HG02642 (cell line): ENCODE measurements around the gene HGS.
"Not testable (repeated sequence)": the region's sequence is repeated elsewhere in the genome, so short reads cannot be mapped to it uniquely, and the experiment has no call there.

Source experiments
- ATAC-seq: cut with Tn5 transposase; IDR thresholded peaks from one replicate; pipeline ENCODE4 v1.9.1; 2021; ENCODE audit warnings: mild to moderate bottlenecking; ENCODE audit not compliant: unreplicated experiment, poor library complexity

HGS gene

DNA sequence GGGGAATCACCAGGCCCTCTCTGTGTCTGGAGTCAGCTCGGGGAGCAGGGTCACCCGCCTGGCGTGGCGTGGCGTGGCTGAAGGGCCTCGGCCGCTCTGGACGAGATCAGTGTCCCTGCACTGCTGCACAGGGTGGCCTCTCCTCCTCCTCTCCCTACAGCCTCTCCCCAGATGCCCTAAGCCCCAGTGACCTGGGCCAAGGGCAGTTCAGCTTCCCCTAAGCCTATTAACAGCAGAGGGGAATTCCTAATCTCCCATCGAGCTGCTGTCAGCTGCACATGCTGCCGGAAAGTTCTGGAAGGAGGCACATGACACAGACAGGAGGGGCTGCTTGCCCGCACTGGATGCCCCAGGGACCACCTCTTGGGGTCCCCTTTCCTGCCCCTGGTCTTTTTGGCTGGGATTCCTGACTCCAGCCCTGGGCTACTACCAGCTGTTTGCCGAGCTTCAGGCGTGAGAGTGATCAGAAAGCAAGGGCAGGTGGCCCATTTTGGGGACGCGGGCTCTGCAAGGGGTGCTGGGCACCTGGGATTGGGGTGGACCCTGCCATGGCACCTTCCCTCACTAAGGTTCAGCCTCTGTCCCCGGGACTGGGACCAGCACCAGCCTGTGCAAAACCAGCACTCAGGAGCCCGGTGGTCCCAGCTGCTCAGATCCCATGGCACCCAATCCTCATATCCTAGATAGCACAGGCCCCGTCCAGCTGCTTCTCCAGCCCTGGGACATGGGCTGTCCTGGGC, 28.3 kb upstream of the HGS start:
- ATAC-seq: no peak

DNA sequence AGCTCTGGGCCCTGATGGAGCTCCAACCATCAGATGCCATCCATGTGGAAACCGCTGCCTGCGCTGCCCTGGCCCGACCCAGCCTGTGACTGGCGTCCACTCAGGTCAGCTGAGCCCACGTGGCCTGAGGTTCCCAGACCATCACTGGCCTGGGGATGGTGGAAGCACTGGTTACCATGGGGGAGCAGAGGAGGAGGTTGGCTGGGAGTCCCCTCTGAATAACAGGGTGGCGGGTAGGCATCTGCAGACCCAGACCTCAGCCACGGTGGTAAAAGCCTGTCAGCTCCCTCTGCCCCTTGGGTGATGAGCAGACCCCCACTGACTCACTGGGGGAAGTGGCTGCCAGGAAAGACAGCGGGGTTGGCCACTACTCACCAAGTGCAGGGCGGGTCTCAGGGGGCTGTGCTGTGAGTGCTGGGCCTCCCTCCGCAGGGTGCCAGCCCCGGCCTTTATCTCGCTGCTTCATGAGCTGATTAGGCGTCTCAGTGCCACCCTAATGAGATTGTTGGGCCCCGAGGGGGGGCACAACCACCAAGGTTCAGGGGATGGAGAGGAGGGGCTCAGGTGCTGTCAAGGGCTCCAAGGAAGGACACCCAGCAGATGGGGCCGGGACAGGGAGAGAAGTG, 27.6 kb upstream of the HGS start, which contains the start of gene PDE6G:
Gene PDE6G, minus strand, starts transcription at position 425 of the 626 bp plus-strand sequence. CDS start 3,237 bp downstream, outside the sequence.
- ATAC-seq: no peak

DNA sequence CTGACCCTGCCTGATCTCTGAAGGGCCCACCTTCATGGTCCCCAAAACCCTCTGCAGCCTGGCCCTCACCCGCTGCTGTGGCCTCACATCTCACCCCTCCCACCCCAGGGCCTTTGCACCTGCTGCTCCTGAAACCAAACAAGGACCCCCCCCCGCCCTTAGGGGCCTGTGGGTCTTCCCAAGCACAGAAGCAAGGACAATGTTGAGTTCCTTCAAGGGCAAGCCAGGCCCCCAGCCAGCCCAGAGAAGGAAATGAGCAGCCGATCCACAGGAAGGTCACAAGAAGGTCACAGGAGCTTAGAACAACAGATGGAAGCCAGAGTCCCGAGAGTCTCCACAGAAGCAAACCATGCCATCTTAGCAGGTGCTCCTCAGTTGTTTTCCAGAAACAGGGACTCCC, 27.0 kb upstream of the HGS start:
- ATAC-seq: no peak

DNA sequence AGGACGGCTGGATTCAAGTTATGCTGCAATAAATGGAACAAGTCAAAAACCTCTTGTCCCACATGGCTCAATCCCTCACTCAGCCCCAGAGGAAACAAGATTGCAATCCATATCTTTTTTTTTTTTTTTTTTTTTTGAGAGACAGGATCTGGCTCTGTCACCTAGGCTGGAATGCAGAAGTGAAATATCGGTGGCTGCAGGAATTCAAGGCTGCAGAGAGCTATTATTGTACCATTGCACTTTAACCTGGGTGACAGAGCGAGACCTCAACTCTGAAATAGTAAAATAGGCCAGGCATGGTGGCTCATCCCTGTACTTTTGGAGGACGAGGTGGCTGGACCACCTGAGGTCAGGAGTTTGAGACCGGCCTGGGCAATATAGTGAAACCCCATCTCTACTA, 24.8 kb upstream of the HGS start:
- no peak for ATAC-seq

DNA sequence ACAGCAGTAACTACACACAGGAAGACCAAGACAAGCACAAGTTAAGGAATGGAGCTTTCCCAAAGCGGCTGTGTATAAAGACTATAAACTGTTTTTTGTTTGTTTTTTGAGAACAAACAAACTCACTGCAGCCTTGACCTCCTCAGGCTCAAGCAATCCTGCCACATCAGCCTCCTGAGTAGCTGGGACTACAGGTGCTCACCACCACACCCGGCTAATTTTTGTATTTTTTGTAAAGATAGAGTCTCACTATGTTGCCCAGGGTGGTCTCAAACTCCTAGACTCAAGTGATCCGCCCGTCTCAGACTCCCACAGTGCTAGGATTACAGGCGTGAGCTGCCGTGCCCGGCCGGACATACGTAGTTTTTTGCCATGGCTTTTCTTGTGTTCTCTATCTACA, 23.4 kb upstream of the HGS start:
- ATAC-seq: no peak

DNA sequence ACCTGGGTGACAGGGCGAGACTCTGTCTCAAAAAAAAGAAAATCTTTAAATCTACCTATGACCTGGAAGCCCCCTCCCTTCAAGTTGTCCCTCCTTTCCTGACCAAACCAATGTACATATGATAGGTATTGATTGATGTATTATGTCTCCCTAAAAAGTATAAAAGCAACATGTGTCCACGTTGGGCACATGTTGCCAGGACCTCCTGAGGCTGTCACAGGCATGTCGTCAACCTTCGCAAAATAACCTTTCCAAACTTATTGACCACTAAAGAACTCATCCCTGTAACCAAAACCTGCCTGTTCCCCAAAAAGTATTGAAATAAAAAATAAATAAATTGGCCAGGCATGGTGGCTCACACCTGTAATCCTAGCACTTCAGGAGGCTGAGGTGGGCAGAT, 21.8 kb upstream of the HGS start:
- no peak for ATAC-seq

DNA sequence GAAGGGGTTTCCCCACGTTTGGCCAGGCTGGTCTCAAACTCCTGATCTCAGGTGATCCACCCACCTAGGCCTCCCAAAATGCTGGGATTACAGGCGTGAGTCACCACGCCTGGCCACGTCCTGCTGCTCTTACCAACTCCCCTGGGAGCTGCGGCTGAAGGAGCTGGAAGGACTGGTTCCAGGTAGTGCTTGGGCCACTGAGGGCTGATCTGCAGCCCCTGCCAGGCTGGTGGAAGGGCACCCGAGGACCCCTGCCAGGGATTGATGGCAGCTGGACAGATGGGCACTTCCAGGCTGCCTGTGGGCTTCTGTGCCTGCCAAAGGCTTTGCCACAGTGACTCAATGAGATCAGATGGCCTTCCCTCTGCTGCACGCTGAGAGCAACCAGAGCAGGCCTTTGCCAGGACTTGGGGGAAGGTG, 19.8 kb upstream of the HGS start:
- ATAC-seq: no peak

DNA sequence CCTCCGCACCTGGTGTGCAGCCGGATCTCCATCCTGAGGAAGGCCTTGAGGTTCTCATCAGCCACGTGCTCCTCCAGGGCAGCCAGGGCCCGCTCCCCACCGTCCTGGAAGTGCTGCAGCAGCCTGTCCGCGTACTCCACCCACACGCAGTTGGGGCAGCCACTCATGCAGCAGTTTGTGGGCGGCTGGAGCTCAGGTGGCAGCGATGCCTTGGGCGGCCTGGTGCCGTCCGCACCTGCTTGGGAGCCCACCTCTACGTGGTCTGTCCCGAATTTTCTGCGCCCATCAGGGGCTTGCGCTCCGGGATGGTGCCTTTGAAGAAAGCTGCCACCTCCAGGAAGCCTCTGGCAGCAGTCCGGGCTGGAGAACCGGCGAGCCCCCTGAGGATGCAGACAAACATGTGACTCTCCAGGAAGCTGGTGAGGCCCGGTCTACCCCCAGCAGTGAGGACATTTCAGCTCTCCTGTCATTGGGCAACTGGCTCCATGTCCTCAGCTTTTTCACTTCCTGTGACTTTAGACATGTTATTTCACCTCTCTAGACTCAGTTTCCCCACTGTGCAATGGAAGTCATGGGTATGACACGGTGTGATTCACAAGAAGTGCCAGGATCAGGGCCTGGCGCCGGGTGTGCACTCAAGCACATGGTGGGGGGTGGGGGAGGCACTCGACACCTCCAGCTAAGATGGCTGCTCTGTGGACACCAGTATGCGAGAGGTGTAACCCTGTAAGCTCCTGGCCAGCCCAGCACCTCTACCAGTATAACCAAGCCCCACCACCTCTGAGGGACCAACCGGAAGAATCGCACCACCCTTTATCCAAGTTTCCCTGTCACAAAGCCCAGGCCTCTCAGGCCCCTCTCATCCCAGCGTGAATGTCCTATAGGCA, 18.4 kb upstream of the HGS start:
- peak; percentile 3 for ATAC-seq

DNA sequence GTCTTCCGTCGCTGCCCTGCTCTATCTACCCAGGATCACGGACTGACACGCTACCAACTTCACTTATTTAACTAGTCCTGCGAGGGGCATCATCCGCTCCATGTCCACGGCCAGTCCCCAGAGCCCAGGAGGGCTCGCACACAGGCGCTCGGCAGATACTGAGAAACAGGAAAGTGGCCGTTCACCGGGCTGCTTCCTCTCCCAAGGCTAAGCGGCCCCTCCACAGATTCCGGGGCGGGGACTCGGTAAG, 17.8 kb upstream of the HGS start:
- ATAC-seq: no peak

DNA sequence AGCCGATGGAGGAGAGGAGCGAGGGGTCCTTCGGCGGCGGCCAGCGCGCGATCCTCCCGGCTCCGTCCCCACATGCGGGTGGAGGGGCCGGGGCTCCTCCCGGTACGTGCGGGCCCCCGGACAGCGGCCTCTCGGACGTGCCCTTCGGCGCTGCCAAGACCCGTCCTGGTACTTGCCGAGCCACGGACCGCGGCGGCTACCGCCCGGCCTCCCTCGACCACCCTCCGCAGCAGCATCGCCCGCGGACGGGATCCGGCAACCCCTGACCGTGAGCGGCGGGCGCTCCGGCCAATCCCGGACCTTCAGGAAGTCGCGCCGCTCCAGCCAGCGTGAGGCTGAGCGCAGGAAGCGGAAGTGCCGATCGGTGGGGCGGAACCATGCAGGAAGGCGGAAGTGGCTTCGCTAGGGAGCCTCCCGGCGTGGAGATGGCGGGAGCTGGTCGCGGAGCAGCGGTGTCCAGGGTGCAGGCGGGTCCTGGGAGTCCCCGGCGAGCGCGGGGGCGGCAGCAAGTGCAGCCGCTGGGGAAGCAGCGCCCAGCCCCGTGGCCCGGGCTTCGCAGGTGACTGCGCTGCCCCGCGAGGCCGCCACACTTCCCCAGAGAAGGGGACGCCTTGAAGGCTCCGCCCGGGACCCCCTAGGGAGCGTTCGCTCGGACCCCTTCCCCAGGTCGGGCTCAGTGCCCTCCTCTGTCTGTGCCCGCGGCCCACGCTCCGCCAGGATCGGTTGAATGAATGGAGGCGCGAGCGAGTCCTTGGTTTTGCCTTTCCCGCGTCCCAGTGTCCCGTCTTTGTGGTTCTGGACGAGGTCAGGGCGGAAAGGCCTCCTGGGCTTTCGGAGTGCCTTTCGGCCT, 17.2 kb upstream of the HGS start, which contains the start of the genes CCDC137 and OXLD1:
Gene CCDC137, plus strand, starts transcription at position 396 of the 850 bp plus-strand sequence. Its CDS starts 30 bp downstream, at position 426.
Gene OXLD1, minus strand, starts transcription at position 264 of the 850 bp plus-strand sequence. Its CDS starts 28 bp downstream, at position 236.
- peak; percentile 87 for ATAC-seq

DNA sequence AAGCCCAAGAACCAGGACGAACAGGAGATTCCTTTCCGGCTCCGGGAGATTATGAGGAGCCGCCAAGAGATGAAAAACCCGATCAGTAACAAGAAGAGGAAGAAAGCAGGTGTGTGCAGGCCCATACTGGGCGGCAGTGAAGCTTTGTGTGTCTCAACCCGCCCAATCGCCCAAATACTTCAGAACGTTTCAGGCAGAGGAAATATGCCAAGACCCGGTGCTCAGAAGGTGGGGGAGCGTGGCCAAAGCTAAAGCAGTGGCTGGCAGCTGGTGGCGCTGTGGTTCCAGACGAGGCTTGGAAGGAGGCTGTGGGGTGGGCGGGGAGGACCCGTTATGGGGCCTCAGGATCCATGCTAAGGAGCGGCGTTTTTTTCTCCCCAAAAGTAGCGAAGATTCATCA, 16.1 kb upstream of the HGS start:
- no peak for ATAC-seq

DNA sequence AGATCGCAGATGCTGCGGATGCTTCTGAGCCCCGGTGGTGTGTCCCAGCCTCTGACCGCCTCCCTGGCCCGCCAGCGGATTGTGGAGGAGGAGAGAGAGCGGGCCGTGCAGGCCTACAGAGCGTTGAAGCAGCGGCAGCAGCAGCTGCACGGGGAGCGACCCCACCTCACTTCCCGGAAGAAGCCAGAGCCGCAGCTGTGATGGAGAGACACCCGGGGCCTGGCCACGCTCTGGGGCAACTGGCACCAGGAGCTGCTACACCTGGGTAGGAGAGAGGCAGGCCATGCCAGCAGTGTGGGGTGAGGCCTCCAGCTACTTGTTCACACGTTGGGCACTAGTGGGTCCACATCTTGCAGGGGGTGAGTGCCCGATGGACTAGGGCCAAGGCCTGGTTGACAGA, 11.3 kb upstream of the HGS start:
- no peak for ATAC-seq

DNA sequence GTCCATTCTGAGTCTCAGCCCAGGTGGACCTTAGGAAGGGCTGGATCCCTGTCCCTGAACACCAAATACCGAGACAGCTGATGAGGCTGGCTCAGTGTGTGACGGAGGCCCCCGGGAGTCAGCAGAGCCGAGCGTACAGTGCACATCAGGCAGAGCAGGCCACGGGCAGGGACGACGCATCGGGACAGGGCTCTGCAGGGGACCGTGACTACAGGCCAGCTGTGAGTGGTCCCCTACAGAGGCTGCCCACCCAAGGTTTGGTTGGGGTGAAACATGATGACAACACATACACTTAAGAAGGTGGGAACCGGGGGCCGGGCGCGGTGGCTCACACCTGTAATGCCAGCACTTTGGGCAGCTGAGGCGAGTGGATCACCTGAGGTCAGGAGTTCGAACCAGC, 10.9 kb upstream of the HGS start:
- no peak for ATAC-seq

DNA sequence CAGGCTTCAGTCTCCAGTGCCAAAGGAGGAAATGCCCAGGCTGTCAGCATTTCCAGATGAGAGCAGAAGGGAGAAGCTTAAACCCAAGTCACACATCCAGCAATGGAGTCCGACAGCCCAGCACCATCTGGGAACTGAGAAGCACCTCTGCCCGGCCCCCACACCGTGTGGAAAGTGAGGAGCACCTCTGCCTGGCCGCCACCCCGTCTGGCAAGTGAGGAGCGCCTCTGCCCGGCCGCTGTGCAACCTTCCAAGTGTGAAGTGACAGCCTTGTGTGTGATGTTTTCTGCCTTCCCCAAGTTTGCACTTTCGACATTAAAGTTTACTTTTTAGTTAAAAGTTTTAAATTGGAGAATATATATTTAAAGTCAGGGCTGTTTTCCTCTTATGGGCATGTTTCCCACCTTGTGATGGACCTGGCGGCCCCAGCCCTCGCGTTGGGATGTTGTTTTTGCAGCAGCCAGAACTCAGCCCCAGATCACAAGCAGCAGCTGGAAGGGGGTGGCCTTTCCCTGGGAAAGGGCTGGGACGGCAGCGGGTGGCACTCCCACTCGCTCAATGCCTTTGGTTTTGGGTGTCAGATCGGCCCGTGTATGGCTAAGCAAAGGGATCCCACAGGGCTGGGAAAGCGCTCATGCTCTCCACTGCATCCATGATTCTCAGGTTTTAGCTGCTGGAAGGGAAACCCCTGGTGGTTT, 10.1 kb upstream of the HGS start:
- ATAC-seq: no peak

DNA sequence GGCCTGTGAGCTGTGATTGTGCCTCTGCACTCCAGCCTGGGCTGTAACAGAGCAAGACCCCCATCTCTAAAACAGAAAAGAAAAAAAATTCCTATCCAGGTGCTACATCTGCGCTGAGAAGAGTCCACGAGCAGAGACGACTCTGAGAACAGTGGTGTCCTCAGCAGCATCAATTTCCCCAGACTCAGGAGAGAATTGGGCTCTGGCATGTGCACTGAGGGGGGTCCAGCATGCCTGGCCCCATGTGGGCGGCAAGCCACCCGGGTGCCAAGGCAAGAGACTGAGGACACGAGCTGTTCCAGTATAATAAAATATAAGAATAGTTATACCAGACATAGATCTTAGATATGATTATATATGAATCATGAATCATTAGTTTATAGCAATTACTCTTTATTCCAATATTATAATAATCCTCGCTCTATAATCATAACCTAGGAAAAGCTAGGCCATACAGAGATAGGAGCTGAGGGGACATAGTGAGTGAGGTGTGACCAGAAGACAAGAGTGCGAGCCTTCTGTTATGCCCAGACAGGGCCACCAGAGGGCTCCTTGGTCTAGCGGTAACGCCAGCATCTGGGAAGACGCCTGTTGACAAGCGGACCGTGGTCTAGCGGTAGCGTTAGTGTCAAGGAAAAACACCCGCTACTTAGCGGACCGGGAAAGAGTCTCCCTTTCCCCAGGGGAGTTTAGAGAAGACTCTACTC, 8.1 kb upstream of the HGS start:
- not testable (repeated sequence) for ATAC-seq

DNA sequence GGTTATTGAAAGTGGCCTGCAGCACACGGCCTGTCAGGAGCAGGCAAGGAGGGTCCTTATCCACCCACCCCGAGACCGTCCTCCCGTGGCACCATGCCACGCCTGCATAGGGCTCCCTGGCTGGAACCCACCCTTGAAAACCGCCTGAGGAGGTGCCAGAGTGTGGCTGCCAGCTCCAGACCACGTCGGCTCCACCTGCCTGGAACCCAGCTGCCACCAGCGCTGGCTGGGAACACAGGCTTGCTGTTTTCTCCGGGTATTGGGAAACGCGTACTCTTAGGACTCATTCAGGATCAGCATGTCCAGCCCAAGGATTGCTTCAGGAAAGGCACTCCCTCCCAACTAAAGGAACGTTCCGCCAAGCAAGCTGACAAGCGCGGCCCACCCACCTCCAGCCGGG, 6.9 kb upstream of the HGS start:
- ATAC-seq: no peak

DNA sequence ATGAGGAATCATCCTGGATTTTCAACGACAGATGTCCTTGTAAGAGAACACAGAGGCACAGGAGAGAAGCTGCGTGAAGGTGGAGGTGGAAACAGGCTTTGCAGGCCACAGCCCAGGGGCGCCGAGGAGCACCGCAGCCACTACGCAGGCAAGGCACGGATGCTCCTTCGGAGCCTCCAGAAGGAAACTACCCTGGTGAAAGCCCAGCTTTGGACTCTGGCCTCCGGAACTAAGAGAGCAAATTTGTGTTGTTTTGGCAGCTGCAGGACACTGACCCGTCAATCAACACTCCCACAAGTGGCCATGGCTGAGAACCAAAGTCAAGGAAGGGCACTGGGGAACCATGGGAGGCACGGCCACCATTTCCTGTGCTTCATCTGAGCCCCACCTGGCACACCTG, 3.7 kb upstream of the HGS start:
- ATAC-seq: no peak

DNA sequence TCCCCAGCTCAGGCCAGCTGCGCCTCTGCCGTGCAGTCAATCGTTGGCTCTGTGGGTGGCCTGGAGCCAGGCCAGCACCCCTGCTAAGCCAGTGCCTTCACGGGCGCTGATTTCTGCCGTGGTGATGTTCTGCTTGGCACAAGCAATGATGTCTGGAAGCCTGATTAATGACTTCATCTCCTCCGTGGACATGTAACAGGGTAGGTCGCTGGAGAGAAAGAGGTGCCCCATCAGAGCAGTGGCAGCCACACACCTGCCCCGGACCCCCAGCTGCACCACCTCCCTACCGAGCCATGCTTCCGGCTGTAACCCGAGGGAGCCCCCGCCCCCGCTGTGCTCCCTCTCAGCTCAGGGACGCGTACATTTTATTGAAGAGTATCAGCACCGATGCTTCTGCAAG, 2.1 kb upstream of the HGS start:
- no peak for ATAC-seq

DNA sequence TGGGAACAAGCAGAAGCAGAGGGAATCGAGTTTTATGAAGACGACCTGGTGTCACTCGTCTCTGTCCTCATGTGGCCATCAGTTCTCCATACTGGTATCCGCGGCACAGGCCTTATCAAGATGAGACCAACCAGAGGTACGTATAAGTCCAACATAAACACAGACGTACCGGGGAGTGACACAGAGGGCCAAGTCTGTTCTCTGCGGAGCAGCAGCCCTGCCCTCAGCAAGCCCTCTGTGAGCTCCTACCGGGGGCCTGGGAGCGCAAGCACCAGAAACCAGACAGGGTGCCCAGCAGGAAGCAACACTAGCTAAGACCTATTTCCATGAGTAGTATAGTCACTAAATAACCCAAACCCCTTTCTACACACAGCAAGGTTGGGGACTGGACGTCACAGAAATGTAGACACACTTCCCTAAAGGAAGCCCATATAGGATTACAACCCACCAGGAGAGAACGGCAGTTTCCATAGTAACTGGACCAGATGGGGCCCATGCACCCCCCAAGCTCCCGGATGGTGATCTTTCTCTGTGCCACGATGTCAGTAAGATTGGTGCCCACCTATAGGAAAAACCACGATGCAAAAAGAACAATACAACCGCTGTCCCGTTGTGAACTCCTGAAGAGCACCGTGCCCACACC, 1.1 kb upstream of the HGS start:
- ATAC-seq: no peak
